Activated CD4-positive, alpha-beta memory T cell treated with anti-CD3 and anti-CD28 coated beads, Interleukin-2, amount 10 ng/mL, durations not matched to agents 7 days and 5 days (primary cell): Measurements from ENCODE around the gene POPDC3. TPM values are rescaled to one million over a fixed set of nuclear protein-coding genes. Genes with fewer than 3 reads are reported as not detected.
"Not testable (repeated sequence)": the region's sequence is repeated elsewhere in the genome, so short reads cannot be mapped to it uniquely, and the experiment has no call there.

ENCODE experiments used
- CTCF ChIA-PET: fragments of 350-600 bp; sonication (Branson Sonifier 250); formaldehyde crosslinking; loops from one replicate; lab custom pipeline; 2021; ENCODE audit warnings: antibody characterized with exemption, inconsistent platforms; lab: Charles Lee
- POLR2A ChIA-PET: fragments of 350-600 bp; sonication (Branson Sonifier 250); formaldehyde crosslinking; loops from one replicate; lab custom pipeline; 2021; ENCODE audit warnings: antibody characterized with exemption; lab: Charles Lee
- DNase-seq: peaks from one replicate; pipeline ENCODE4 v3.0.0-alpha.2; 2020
- H3K27ac Mint-ChIP-seq: one replicate; pipeline ENCODE4 v1.8.0; 2021; ENCODE audit warnings: mild to moderate bottlenecking, mixed read lengths
- H3K27me3 Mint-ChIP-seq: one replicate; pipeline ENCODE4 v1.8.0; 2021; ENCODE audit warnings: mixed read lengths
- H3K36me3 Mint-ChIP-seq: one replicate; pipeline ENCODE4 v1.8.0; 2021; ENCODE audit warnings: low read depth, mixed read lengths
- H3K4me1 Mint-ChIP-seq: one replicate; pipeline ENCODE4 v1.8.0; 2021; ENCODE audit warnings: mixed read lengths
- H3K4me3 Mint-ChIP-seq: one replicate; pipeline ENCODE4 v1.8.0; 2021; ENCODE audit warnings: mild to moderate bottlenecking, mixed read lengths
- H3K9me3 Mint-ChIP-seq: one replicate; pipeline ENCODE4 v1.8.0; 2021; ENCODE audit warnings: mixed read lengths
- total RNA-seq, 2 experiments: library from RNA; stranded (reverse); gene quantifications; one replicate each; pipeline ENCODE4 v1.2.3, GENCODE V29; 2021

The POPDC3 gene
- total RNA-seq, 2 experiments from 2014 or later = not detected

DNA sequence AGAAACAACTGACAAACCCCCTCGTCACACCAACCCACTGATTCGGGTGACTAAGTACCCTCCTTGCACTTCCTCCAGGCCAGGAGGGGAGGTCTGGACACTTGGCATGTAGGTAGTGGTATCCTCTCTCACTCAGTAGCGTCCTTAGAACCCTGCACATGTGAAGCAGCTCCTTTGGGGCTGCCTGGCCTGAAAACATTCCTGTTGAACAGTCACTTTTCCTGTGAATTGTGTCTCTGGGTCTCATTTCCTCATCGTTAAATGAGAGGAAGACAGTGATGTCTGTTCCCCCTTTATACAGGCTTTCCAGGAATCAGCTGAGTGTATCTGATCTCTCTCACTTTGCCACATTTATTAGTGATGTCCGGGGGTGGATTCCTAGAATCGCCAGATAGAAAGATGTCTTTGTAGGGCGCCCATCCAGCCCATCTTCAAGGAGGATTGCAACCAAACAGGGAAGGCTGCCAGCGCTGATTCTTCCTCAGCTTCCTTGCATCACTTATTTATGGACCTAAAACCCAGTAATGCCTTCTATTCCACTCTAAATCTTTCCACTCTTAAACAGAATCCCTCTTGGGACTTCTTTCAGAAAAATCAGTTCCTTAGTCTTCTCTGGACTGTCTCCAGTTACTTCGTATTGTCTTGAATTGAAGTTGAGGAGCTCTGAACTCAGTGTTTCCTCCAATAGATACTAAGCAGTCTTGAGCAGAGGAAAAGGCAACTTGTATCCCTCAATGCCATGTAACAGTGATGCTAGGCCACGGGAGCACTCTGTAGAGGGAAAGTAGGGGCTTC lies 9.4 kb upstream of the POPDC3 start:
- H3K4me3 Mint-ChIP-seq = no peak overlapping the region
- no peaks in the 10 kb centered on the region for H3K9me3 Mint-ChIP-seq
- DNase-seq = no peak
- H3K27ac Mint-ChIP-seq = no peak overlapping the region
- H3K36me3 Mint-ChIP-seq = no peaks in the 10 kb centered on the region
- ChIA-PET POLR2A (no interaction called here), CTCF (no interaction called here)
- peaks cover 14% of the 10 kb centered on the region for H3K27me3 Mint-ChIP-seq
- H3K4me1 Mint-ChIP-seq = no peaks in the 10 kb centered on the region

DNA sequence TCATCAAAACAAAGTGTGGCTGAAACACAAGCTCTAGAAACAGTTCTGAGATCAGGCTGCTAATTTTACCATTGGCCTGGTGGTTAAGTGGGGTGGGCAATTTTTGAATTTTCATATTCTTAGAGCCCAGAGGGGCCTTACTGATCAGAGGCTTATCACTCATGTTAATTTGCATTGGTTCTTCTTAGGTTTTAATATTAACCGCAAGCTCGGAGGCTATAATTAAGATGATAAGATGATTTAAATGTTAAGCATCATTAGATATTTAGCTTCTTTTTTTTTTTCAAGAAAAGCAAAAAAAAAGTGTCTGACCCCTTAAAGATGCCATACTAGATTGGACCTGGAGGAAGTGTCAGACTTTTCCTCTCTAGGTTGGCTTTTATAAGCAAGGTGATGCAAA lies 8.4 kb upstream of the POPDC3 start:
- H3K27me3 Mint-ChIP-seq = peaks cover 20% of the 10 kb centered on the region
- no peaks in the 10 kb centered on the region for H3K36me3 Mint-ChIP-seq
- no peak overlapping the region for H3K27ac Mint-ChIP-seq
- ChIA-PET POLR2A (no interaction called here), CTCF (no interaction called here)
- no peak overlapping the region for H3K4me3 Mint-ChIP-seq
- no peaks in the 10 kb centered on the region for H3K4me1 Mint-ChIP-seq
- H3K9me3 Mint-ChIP-seq = no peaks in the 10 kb centered on the region
- no peak for DNase-seq

DNA sequence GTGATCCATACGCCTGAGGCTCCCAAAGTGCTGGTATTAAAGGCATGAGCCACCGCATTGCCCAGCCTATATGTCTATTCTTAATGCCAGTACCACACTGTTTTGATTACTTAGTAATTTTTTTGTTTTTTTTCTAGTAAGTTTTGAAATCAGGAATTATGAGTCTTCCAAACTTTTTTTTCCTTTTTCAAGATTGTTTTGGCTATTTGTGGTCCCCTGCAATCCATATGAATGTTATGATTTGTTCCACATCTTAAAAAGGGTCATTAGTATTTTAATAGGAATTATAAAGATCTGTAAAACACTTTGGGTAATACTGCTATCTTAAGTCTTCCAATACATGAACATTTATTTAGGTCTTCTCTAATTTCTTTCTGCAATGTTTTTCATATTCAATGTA lies 6.8 kb upstream of the POPDC3 start:
- Mint-ChIP-seq H3K27me3 (peaks cover 32% of the 10 kb centered on the region), H3K27ac (no peak overlapping the region), H3K36me3 (no peaks in the 10 kb centered on the region), H3K4me3 (no peak overlapping the region), H3K4me1 (no peaks in the 10 kb centered on the region), H3K9me3 (no peaks in the 10 kb centered on the region)
- no peak for DNase-seq
- POLR2A ChIA-PET = no interaction called here
- CTCF ChIA-PET = no interaction called here

DNA sequence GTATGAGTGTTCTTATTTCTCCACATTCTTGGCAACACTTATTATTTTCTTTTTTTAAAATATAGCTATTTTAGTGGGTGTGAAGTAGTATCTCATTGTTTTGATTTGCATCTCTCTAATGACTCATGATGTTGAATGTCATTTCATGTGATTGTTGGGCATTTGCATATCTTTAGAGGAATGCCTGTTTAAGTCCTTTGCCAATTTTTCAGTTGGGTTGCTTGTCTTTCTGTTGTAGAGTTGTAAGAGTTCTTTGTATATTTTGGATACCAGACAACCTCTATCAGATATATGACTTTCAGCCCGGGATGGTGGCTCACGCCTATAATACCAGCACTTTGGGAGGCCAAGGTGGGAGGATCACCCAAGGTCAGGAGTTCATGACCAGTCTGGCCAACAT lies 5.1 kb upstream of the POPDC3 start:
- Mint-ChIP-seq H3K4me3 (no peak overlapping the region), H3K27me3 (peaks cover 45% of the 10 kb centered on the region), H3K9me3 (no peaks in the 10 kb centered on the region), H3K27ac (no peak overlapping the region), H3K4me1 (peaks cover 4% of the 10 kb centered on the region), H3K36me3 (no peaks in the 10 kb centered on the region)
- DNase-seq = no peak
- CTCF ChIA-PET = no interaction called here
- POLR2A ChIA-PET = no interaction called here

DNA sequence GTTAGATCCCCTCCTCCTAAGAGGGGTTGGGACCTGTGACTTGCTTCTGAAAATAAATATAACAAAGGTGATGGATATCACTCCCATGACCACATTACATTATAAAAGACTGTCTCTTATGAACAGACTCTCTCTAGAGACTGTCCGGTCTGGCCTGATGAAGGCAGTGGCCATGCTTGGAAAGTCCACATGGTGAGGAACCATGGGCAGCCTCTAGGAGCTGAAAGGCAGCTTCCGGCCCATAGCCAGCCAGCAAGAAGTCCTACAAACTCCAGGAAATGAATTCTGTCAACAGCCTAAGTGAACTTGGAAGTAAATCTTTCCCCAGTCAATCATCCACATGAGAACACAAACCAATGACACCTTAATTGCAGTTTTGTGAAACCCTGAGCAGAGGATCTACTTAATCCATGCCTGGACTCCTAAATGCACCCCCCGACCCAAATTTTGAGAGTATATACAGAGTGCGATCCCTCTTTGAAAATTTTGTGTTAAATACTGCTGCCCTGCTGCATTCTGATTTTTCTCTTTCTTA lies 2.2 kb upstream of the POPDC3 start:
- H3K4me3 Mint-ChIP-seq = no peak overlapping the region
- peaks cover 61% of the 10 kb centered on the region for H3K27me3 Mint-ChIP-seq
- no peaks in the 10 kb centered on the region for H3K36me3 Mint-ChIP-seq
- ChIA-PET CTCF (no interaction called here), POLR2A (interaction anchor here (0.7 kb wide), 1 partner anchor 52 kb away, joined by 3 read pairs; no protein-coding TSS in a partner anchor)
- peaks cover 6% of the 10 kb centered on the region for H3K4me1 Mint-ChIP-seq
- no peak overlapping the region for H3K27ac Mint-ChIP-seq
- no peaks in the 10 kb centered on the region for H3K9me3 Mint-ChIP-seq
- no peak for DNase-seq

DNA sequence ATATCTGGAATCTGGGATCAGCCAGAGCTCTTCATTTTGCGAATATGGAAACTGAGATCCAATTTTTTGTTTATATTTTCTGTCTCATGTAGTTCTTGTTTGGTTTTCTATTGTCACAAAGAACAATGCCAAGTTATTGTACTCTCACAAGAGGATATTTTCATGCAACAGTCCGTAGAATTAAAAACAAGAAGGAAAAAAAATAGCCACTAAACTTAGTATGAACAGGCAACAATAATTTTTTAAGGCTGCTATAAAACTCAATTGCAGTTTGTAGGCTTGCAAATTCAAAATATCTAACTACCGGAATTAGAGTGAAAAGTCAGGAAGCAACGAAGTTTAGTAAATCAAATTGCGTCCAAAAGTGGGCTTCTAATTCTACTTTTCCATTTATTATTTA lies 1.2 kb downstream of the POPDC3 start:
- no peaks in the 10 kb centered on the region for H3K36me3 Mint-ChIP-seq
- no peaks in the 10 kb centered on the region for H3K9me3 Mint-ChIP-seq
- no peak overlapping the region for H3K27ac Mint-ChIP-seq
- POLR2A ChIA-PET = no interaction called here
- CTCF ChIA-PET = no interaction called here
- H3K4me1 Mint-ChIP-seq = peaks cover 6% of the 10 kb centered on the region
- no peak overlapping the region for H3K4me3 Mint-ChIP-seq
- H3K27me3 Mint-ChIP-seq = peaks cover 58% of the 10 kb centered on the region
- DNase-seq = no peak

DNA sequence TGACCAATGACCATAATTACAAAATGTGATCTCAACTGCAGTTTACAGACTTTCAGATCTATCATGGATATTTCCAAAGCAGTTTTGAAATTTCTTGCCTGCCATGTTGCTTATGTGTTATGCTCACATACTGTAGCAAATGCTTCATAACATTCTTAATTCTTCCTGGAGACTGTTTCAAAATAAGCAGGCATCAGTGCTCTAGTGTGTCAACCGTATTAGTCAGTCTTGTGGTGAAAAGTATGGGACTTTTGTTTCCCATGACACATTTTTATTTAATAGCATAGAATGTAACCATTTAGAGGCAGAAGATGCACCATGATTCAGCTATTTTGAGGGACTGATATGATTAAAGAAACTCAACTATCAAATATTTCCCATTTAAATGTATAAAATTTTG lies 1.7 kb downstream of the POPDC3 start:
- Mint-ChIP-seq H3K4me1 (peaks cover 6% of the 10 kb centered on the region), H3K9me3 (no peaks in the 10 kb centered on the region), H3K36me3 (no peaks in the 10 kb centered on the region), H3K27ac (no peak overlapping the region), H3K27me3 (peaks cover 59% of the 10 kb centered on the region), H3K4me3 (no peak overlapping the region)
- POLR2A ChIA-PET = no interaction called here
- CTCF ChIA-PET = no interaction called here
- no peak for DNase-seq

DNA sequence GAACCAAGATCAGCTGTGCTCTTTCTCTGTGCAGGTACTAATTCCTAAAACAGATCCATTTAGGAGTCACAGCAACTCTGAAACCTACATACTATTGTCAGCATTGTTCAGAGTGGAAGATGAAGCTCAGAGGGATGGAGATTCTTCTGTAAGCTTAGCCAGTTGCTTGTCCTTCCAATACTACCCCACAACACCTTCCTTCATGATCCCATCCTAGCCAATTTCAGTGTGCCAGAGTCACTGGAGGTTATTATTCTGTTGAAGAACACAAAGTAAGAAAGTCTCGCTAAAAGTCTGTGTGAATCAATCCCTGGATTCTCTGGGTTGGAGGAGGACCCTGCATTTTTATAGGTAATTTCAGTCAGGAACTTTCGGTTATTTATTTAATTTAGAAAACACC lies 2.3 kb downstream of the POPDC3 start:
- no peaks in the 10 kb centered on the region for H3K36me3 Mint-ChIP-seq
- POLR2A ChIA-PET = no interaction called here
- CTCF ChIA-PET = no interaction called here
- peaks cover 6% of the 10 kb centered on the region for H3K4me1 Mint-ChIP-seq
- no peak overlapping the region for H3K4me3 Mint-ChIP-seq
- no peak overlapping the region for H3K27ac Mint-ChIP-seq
- DNase-seq = no peak
- H3K9me3 Mint-ChIP-seq = no peaks in the 10 kb centered on the region
- H3K27me3 Mint-ChIP-seq = peaks cover 56% of the 10 kb centered on the region

DNA sequence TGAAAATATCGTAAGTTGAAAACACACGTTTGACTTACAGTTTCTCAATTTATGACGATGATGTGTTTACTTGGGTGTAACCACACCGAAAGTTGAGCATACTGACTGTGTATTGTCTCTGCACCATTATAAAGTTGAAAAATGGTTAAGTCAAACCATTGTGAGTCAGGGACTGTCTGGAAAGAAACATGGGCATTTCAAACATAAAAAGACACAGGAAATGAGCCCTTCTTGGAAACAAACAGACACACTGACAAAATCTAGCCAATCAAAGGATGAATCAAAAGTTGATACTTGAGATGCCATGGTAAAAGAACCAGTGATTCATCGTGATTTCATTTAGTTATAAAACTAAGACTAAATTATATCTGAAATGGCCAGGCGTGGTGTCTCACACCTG lies 5.3 kb downstream of the POPDC3 start:
- Mint-ChIP-seq H3K4me1 (peaks cover 2% of the 10 kb centered on the region), H3K9me3 (no peaks in the 10 kb centered on the region), H3K4me3 (no peak overlapping the region), H3K36me3 (no peaks in the 10 kb centered on the region), H3K27me3 (peaks cover 44% of the 10 kb centered on the region), H3K27ac (no peak overlapping the region)
- ChIA-PET CTCF (no interaction called here), POLR2A (no interaction called here)
- no peak for DNase-seq

DNA sequence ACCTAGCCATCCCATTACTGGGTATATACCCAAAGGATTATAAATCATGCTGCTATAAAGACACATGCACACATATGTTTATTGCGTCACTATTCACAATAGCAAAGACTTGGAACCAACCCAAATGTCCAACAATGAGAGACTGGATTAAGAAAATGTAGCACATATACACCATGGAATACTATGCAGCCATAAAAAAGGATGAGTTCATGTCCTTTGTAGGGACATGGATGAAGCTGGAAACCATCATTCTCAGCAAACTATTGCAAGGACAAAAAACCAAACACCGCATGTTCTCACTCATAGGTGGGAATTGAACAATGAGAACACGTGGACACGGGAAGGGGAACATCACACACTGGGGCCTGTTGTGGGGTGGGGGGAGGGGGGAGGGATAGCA lies 7.3 kb downstream of the POPDC3 start:
- H3K27ac Mint-ChIP-seq, H3K4me1 Mint-ChIP-seq, H3K9me3 Mint-ChIP-seq, POLR2A ChIA-PET, DNase-seq, H3K4me3 Mint-ChIP-seq, H3K36me3 Mint-ChIP-seq: not testable (repeated sequence)
- H3K27me3 Mint-ChIP-seq = peaks cover 35% of the 10 kb centered on the region
- CTCF ChIA-PET = interaction anchor here (0.6 kb wide), 1 partner anchor 39 kb away, joined by 3 read pairs; no protein-coding TSS in a partner anchor

DNA sequence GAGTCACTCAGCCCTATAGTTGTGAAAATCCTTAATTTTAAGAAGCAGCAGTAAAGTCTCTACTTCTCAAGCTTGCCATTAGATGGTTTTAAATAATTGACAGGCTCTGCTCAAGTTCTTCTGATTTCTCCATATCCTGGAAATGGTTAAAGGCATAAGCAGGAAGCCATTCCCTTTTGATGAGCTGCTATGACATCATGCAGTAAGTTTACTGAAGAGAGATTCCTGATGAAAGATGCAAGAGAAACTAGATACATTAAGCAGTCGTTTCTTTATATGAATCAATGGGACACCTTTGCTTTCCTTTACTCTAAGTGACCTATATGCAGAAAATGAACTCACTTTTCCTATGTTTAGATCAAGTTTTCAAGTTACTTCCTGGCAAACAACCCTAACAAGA lies 9.8 kb downstream of the POPDC3 start:
- H3K36me3 Mint-ChIP-seq = no peaks in the 10 kb centered on the region
- H3K27ac Mint-ChIP-seq = no peak overlapping the region
- H3K27me3 Mint-ChIP-seq = peaks cover 43% of the 10 kb centered on the region
- no peak for DNase-seq
- H3K4me3 Mint-ChIP-seq = no peak overlapping the region
- POLR2A ChIA-PET = interaction anchor here (0.6 kb wide), 1 partner anchor 20 kb away, joined by 3 read pairs; no protein-coding TSS in a partner anchor
- H3K4me1 Mint-ChIP-seq = no peaks in the 10 kb centered on the region
- CTCF ChIA-PET = no interaction called here
- no peaks in the 10 kb centered on the region for H3K9me3 Mint-ChIP-seq

DNA sequence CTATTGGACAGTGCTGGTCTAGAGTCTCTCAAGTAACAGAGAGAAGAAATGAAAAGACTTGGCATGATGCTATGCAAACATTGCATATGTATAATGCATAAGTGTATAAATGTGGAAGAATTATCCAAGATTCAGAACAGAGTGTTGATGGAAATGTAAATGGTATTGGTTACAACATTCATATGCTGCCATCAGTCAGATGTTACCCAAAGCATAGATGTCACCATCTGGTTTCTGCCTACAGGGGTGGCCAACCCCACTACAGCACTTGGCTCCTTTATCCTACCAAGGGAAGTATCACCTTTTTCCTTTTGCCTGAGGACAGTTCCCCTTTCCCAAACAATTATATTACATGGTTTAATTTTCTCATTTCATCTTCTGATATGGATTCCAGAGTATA lies 11.9 kb downstream of the POPDC3 start:
- POLR2A ChIA-PET = no interaction called here
- Mint-ChIP-seq H3K9me3 (no peaks in the 10 kb centered on the region), H3K27me3 (peaks cover 46% of the 10 kb centered on the region), H3K4me1 (no peaks in the 10 kb centered on the region), H3K36me3 (no peaks in the 10 kb centered on the region), H3K4me3 (no peak overlapping the region), H3K27ac (no peak overlapping the region)
- CTCF ChIA-PET = no interaction called here
- no peak for DNase-seq

DNA sequence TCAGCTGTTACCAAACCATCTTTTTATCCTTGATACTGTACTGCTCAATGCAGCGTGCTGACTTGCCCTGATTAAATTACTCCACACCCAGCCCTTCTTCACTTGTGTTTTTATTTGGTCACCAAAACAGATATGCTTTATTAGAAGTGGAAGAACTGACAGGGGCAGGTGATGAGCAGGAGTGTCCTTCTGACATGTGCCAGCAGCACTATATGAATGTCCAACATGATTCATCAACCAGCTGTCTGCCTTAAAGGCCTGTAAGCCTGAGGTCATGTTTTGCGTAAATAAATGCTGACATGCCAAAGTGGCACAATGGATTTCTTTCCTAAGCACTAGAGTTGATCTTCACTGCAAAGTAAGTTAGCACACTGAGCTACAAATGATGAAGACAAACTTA lies 15.4 kb downstream of the POPDC3 start:
- peaks cover 47% of the 10 kb centered on the region for H3K27me3 Mint-ChIP-seq
- POLR2A ChIA-PET = no interaction called here
- H3K27ac Mint-ChIP-seq = no peak overlapping the region
- H3K9me3 Mint-ChIP-seq = no peaks in the 10 kb centered on the region
- no peak for DNase-seq
- no peak overlapping the region for H3K4me3 Mint-ChIP-seq
- H3K4me1 Mint-ChIP-seq = no peaks in the 10 kb centered on the region
- no peaks in the 10 kb centered on the region for H3K36me3 Mint-ChIP-seq
- CTCF ChIA-PET = no interaction called here

DNA sequence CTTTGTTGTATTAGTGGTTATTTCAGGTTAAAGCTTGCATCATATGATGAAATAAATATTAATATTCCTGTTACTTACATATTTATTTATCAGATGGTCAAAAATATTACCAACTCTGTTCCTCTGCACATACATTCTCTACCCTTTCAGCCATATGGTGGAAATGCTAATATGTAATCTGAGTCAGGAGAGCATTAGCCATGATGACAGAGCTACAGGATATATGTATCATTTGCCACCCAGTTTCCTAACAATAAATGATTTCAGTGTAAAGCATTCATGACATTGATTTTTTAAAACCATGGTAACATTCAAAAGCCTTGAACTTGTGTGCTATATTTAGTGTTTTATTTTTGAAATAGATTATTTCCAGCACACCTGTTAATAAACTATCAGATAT lies 16.6 kb downstream of the POPDC3 start:
- ChIA-PET CTCF (interaction anchor here (1.0 kb wide), 1 partner anchor 270 kb away, joined by 3 read pairs; no protein-coding TSS in a partner anchor), POLR2A (no interaction called here)
- Mint-ChIP-seq H3K4me3 (no peak overlapping the region), H3K4me1 (no peaks in the 10 kb centered on the region), H3K36me3 (no peaks in the 10 kb centered on the region), H3K9me3 (no peaks in the 10 kb centered on the region), H3K27ac (no peak overlapping the region), H3K27me3 (peaks cover 45% of the 10 kb centered on the region)
- no peak for DNase-seq
